NB4 (cell line): ENCODE results near the gene TMEM52B.
"Not testable (repeated sequence)": the region's sequence is repeated elsewhere in the genome, so short reads cannot be mapped to it uniquely, and the experiment has no call there.

ENCODE experiments used
- CTCF ChIP-seq: IDR thresholded peaks from one replicate; pipeline ENCODE4 v1.5.1; 2012; ENCODE audit warnings: low read depth, low read length
- MAX ChIP-seq: IDR thresholded peaks from 2 replicates; pipeline ENCODE4 v1.6.1; 2011; ENCODE audit warnings: low read depth, low read length
- MYC ChIP-seq: IDR thresholded peaks from 2 replicates; pipeline ENCODE4 v1.6.1; 2011; ENCODE audit warnings: low read depth, low read length
- POLR2A ChIP-seq: IDR thresholded peaks from 2 replicates; pipeline ENCODE4 v1.6.1; 2011; ENCODE audit warnings: mild to moderate bottlenecking; ENCODE audit not compliant: insufficient read length; ENCODE audit errors: extremely low read depth

- not testable (repeated sequence) for TF ChIP-seq CTCF, MAX, POLR2A, MYC
These were observed 46.6 kb downstream of the TMEM52B start for GRCh38 chr12:10225426-10225825.
